RPMI7951 (cell line): ENCODE data around the gene FAM43A. TPM values are rescaled to one million over a fixed set of nuclear protein-coding genes. Genes with fewer than 3 reads are reported as not detected.

Experiments used
- total RNA-seq: library from RNA; depleted of rRNA; stranded (reverse); fragments of >200 nt; shearing (Covaris generic); gene quantifications from 2 replicates; pipeline ENCODE4 v1.2.3, GENCODE V29; 2014; rRNA removed

The FAM43A gene
- total RNA-seq, 1 experiment from 2014 or later: 1.8 TPM

Other genes starting within 250 kb of the FAM43A start
- 123 and 126 TPM in 2 replicates for gene ATP13A3, start 198.9 kb upstream of the FAM43A start, total RNA-seq
- gene TMEM44, start 52.5 kb upstream of the FAM43A start, total RNA-seq: 13.8 and 19.0 TPM in 2 replicates
- 55.0 and 63.1 TPM in 2 replicates for gene LSG1, start 13.7 kb upstream of the FAM43A start, total RNA-seq